H1 (cell line): Measurements from ENCODE around the gene ITGB8. TPM values are rescaled to one million over a fixed set of nuclear protein-coding genes. Genes with fewer than 3 reads are reported as not detected.

Experiments
- CTCF ChIA-PET: fragments of 300-600 bp; sonication (Branson Sonifier 250); formaldehyde crosslinking; loops from one replicate; lab custom pipeline; 2021; ENCODE audit not compliant: partially characterized antibody; lab: Charles Lee
- POLR2A ChIA-PET: fragments of 300-600 bp; sonication (Branson Sonifier 250); formaldehyde crosslinking; loops from one replicate; lab custom pipeline; 2021; ENCODE audit warnings: inconsistent platforms; ENCODE audit not compliant: partially characterized antibody; lab: Charles Lee
- DNase-seq, 2 experiments: peaks; one replicate each; pipeline versions ENCODE4 v3.0.0 to v3.0.0-alpha.2; 2010 to 2022; ENCODE audit warnings: low spot score in 2 of 2, low read depth in 1 of 2, mixed read lengths in 1 of 2
- FAIRE-seq: peaks from 2 replicates; lab custom pipeline; 2011; peaks lifted over from hg19 to GRCh38; lab: Jason Lieb, UNC
- H2AFZ ChIP-seq: 2 replicates; pipeline ENCODE4 v1.8.1; 2012; ENCODE audit warnings: low read length, inconsistent platforms
- H2AK5ac ChIP-seq: 2 replicates; pipeline ENCODE4 v1.6.1; 2013; ENCODE audit warnings: low read depth, low read length
- H2BK120ac ChIP-seq: replicated peaks from 2 replicates; pipeline ENCODE3; 2013; ENCODE audit warnings: low read depth, low read length, inconsistent platforms
- H2BK12ac ChIP-seq: 2 replicates; pipeline ENCODE4 v1.6.1; 2013; ENCODE audit warnings: low read depth, low read length
- H2BK15ac ChIP-seq: 2 replicates; pipeline ENCODE4 v1.6.1; 2013; ENCODE audit warnings: low read length
- H2BK20ac ChIP-seq: 2 replicates; pipeline ENCODE4 v1.6.1; 2013; ENCODE audit warnings: low read length
- H2BK5ac ChIP-seq: 2 replicates; pipeline ENCODE4 v1.6.1; 2013; ENCODE audit warnings: low read depth, low read length
- H3K14ac ChIP-seq: 2 replicates; pipeline ENCODE4 v1.6.1; 2013; ENCODE audit warnings: inconsistent platforms; ENCODE audit not compliant: insufficient read length
- H3K18ac ChIP-seq: 2 replicates; pipeline ENCODE4 v1.6.1; 2013; ENCODE audit warnings: low read length; ENCODE audit errors: extremely low read depth
- H3K23ac ChIP-seq: 2 replicates; pipeline ENCODE4 v1.6.1; 2013; ENCODE audit warnings: inconsistent platforms; ENCODE audit not compliant: insufficient read length
- H3K23me2 ChIP-seq: 2 replicates; pipeline ENCODE4 v1.6.1; 2013; ENCODE audit warnings: low read depth, low read length
- H3K27ac ChIP-seq: 2 replicates; pipeline ENCODE4 v1.6.1; 2011; ENCODE audit warnings: low read depth, low read length, inconsistent platforms
- H3K27me3 ChIP-seq, 4 experiments: replicated peaks in 1 of 4; 1 replicate in 1 of 4; 2 replicates in 3 of 4; pipeline versions ENCODE4 v1.6.1 to v1.8.1; 2011 to 2013; ENCODE audit warnings: low read length in 3 of 4, mild to moderate bottlenecking in 3 of 4, inconsistent platforms in 2 of 4, mixed read lengths in 2 of 4, moderate library complexity in 1 of 4; ENCODE audit not compliant: control insufficient read depth in 3 of 4, insufficient read depth in 3 of 4; ENCODE audit errors: extremely low read depth in 1 of 4
- H3K36me3 ChIP-seq, 4 experiments: 2 replicates each; pipeline versions ENCODE4 v1.6.1 to v1.8.1; 2011 to 2013; ENCODE audit warnings: mild to moderate bottlenecking in 4 of 4, low read length in 3 of 4, moderate library complexity in 2 of 4, control low read depth in 1 of 4, inconsistent platforms in 1 of 4; ENCODE audit not compliant: insufficient read depth in 4 of 4, control insufficient read depth in 2 of 4
- H3K4ac ChIP-seq: replicated peaks from 2 replicates; pipeline ENCODE3; 2013; ENCODE audit warnings: low read length, low read depth, mixed read lengths, inconsistent platforms; ENCODE audit not compliant: insufficient read length
- H3K4me1 ChIP-seq, 4 experiments: replicated peaks in 1 of 4; 1 replicate in 1 of 4; 2 replicates in 3 of 4; pipeline versions ENCODE4 v1.6.1 to v1.8.1; 2011 to 2013; ENCODE audit warnings: low read length in 3 of 4, inconsistent platforms in 2 of 4, mixed read lengths in 1 of 4; ENCODE audit not compliant: insufficient read depth in 4 of 4, control insufficient read depth in 3 of 4
- H3K4me2 ChIP-seq, 2 experiments: 2 replicates each; pipeline versions ENCODE4 v1.6.1 to v1.8.1; 2011 to 2013; ENCODE audit warnings: low read depth in 2 of 2, low read length in 2 of 2, control low read depth in 1 of 2, inconsistent platforms in 1 of 2, mild to moderate bottlenecking in 1 of 2; ENCODE audit not compliant: insufficient read depth in 1 of 2
- H3K4me3 ChIP-seq, 4 experiments: fragments of 200-600, 300-600 bp in 1 of 4; sonication (generic), shearing (Covaris generic), sonication (Bioruptor Twin) in 1 of 4; 2 replicates each; pipeline versions ENCODE4 v1.5.1 to v1.8.1; 2011 to 2016; ENCODE audit warnings: low read length in 4 of 4, low read depth in 3 of 4, control low read depth in 2 of 4, inconsistent platforms in 2 of 4, mild to moderate bottlenecking in 2 of 4, mixed read lengths in 1 of 4, moderate library complexity in 1 of 4; ENCODE audit not compliant: insufficient read depth in 2 of 4; ENCODE audit errors: extremely low read depth in 1 of 4
- H3K56ac ChIP-seq: replicated peaks from 2 replicates; pipeline ENCODE3; 2013; ENCODE audit warnings: low read depth, mild to moderate bottlenecking, mixed read lengths, low read length, inconsistent platforms; ENCODE audit not compliant: insufficient read length
- H3K79me1 ChIP-seq: 2 replicates; pipeline ENCODE4 v1.6.1; 2013; ENCODE audit warnings: low read depth, low read length, control low read depth
- H3K79me2 ChIP-seq, 2 experiments: 2 replicates each; pipeline versions ENCODE4 v1.6.1 to v1.8.1; 2012 to 2013; ENCODE audit warnings: low read length in 2 of 2, mild to moderate bottlenecking in 2 of 2, inconsistent platforms in 1 of 2; ENCODE audit not compliant: insufficient read depth in 2 of 2, control insufficient read depth in 1 of 2
- H3K9ac ChIP-seq, 4 experiments: replicated peaks in 1 of 4; 1 replicate in 1 of 4; 2 replicates in 3 of 4; pipeline versions ENCODE4 v1.6.1 to v1.8.1; 2011 to 2013; ENCODE audit warnings: low read depth in 3 of 4, low read length in 3 of 4, control low read depth in 2 of 4, mild to moderate bottlenecking in 2 of 4, moderate library complexity in 2 of 4, inconsistent platforms in 1 of 4; ENCODE audit errors: extremely low read depth in 1 of 4
- H3K9me3 ChIP-seq, 2 experiments: 2 replicates each; pipeline versions ENCODE4 v1.6.1 to v1.8.1; 2012 to 2013; ENCODE audit warnings: mild to moderate bottlenecking in 2 of 2, moderate library complexity in 2 of 2, control low read depth in 1 of 2, inconsistent platforms in 1 of 2, low read depth in 1 of 2, low read length in 1 of 2, mixed read lengths in 1 of 2; ENCODE audit not compliant: insufficient read depth in 2 of 2
- H4K20me1 ChIP-seq, 2 experiments: replicated peaks in 1 of 2; 2 replicates each; pipeline versions ENCODE3 to v1.8.1; 2011 to 2013; ENCODE audit warnings: inconsistent platforms in 2 of 2, low read length in 2 of 2, mild to moderate bottlenecking in 1 of 2; ENCODE audit not compliant: insufficient read depth in 2 of 2, control insufficient read depth in 1 of 2
- H4K5ac ChIP-seq: 2 replicates; pipeline ENCODE4 v1.6.1; 2013; ENCODE audit warnings: low read length, low read depth, mixed read lengths, inconsistent platforms; ENCODE audit not compliant: insufficient read length
- H4K8ac ChIP-seq: 2 replicates; pipeline ENCODE4 v1.8.0; 2013; ENCODE audit warnings: mild to moderate bottlenecking, moderate library complexity, low read length, inconsistent platforms; ENCODE audit not compliant: insufficient read depth; ENCODE audit errors: extremely low read depth
- H4K91ac ChIP-seq: replicated peaks from 2 replicates; pipeline ENCODE3; 2013; ENCODE audit warnings: low read length, mixed read lengths, inconsistent platforms; ENCODE audit not compliant: insufficient read length
- CHD2 ChIP-seq: IDR thresholded peaks from 2 replicates; pipeline ENCODE4 v1.6.1; 2012; ENCODE audit warnings: low read length, improper control_type of control experiment
- SIN3A ChIP-seq, 2 experiments: IDR thresholded peaks in 1 of 2; conservative IDR thresholded peaks in 1 of 2; 2 replicates each; pipeline ENCODE4 v1.6.1; 2011 to 2012; ENCODE audit warnings: low read length in 2 of 2, improper control_type of control experiment in 1 of 2, low read depth in 1 of 2, mild to moderate bottlenecking in 1 of 2
- TEAD4 ChIP-seq: IDR thresholded peaks from 2 replicates; pipeline ENCODE4 v1.6.1; 2012; ENCODE audit warnings: low read depth, low read length, inconsistent platforms, mixed read lengths
- WGBS, 2 experiments: shearing (Covaris generic) in 1 of 2; methylation state at CpG; one replicate each; pipeline versions ENCODE4 v1.1.6 to v1.1.7; 2013 to 2015; ENCODE audit warnings: low lambda C conversion rate in 2 of 2, mixed read lengths in 2 of 2, inconsistent platforms in 1 of 2, low coverage in 1 of 2, missing lambda C conversion rate in 1 of 2; ENCODE audit not compliant: insufficient replicate concordance in 2 of 2, insufficient coverage in 1 of 2, insufficient read length in 1 of 2; ENCODE audit errors: extremely low coverage in 1 of 2, missing lambda C conversion rate in 1 of 2; 5-methylcytosine and 5-hydroxymethylcytosine counted together
- polyA plus RNA-seq, 7 experiments: library from polyadenylated mRNA; depleted of rRNA in 3 of 7; stranded (reverse) in 5 of 7; unstranded in 2 of 7; fragments of >200 nt in 5 of 7; fragments of 200-250 nt in 2 of 7; gene quantifications; 1 replicate in 5 of 7; 2 replicates in 1 of 7; 4 replicates in 1 of 7; pipeline versions ENCODE4 v1.2.1 to v1.2.3, GENCODE V29; 2011 to 2013; ENCODE audit warnings: missing spikeins in 2 of 7, mixed read lengths in 2 of 7
- total RNA-seq: library from RNA; stranded (reverse); fragmentation: NEBNext Ultra II Directional; extraction: Animal tissue kit (Norgen Biotek cat#: 25700); gene quantifications from 2 replicates; pipeline ENCODE4 v1.2.1, GENCODE V29; 2021

Gene ITGB8
- total and polyA plus RNA-seq, 2 of the 8 experiments (the other 6 are each of a cell fraction or from before 2014, with no cell fraction given): 1.2 to 3.6 TPM

DNA sequence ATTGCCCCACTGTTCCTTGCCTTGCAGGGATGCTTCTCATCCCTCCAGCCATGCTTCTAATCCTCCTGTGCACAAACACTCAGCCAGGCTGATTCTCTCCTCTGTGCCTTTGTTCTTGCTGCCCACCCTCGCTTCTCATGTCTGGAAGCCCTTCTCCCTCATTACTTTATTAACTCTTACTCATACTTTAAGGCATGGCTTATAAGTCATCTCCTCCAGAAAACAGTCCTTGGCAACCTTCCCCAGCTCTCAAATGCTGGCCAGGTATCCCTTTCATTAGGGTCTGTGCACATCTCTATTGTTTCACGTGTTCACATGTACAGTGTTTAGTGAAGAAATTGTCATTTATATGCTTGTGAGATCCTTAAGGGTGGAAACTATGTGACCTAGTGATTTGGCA is 62.9 kb downstream of the ITGB8 start:
- Histone ChIP-seq H2BK12ac (no peak overlapping the region), H3K4me3 (no peak overlapping the region), H3K4me2 (no peak overlapping the region), H2AK5ac (no peak overlapping the region), H3K79me2 (no peaks in the 10 kb centered on the region), H2BK120ac (no peak overlapping the region), H3K9ac (no peak overlapping the region), H2BK15ac (no peak overlapping the region), H2BK20ac (no peak overlapping the region), H3K56ac (no peak overlapping the region), H4K8ac (no peak overlapping the region), H3K4me1 (no peaks in the 10 kb centered on the region), H3K18ac (no peak overlapping the region), H2BK5ac (no peak overlapping the region), H3K4ac (no peak overlapping the region), H3K23me2 (no peaks in the 10 kb centered on the region), H4K91ac (no peak overlapping the region), H4K20me1 (no peaks in the 10 kb centered on the region), H3K14ac (no peak overlapping the region), H3K9me3 (no peaks in the 10 kb centered on the region), H3K36me3 (peaks cover 0 to 8% (median 3%) of the 10 kb centered on the region in 4 experiments; a peak in 4 of 8 replicates), H2AFZ (no peak overlapping the region), H3K27ac (no peak overlapping the region), H3K23ac (no peak overlapping the region), H4K5ac (no peak overlapping the region), H3K79me1 (no peaks in the 10 kb centered on the region), H3K27me3 (no peaks in the 10 kb centered on the region)
- no peak for FAIRE-seq
- CTCF ChIA-PET: interaction anchor here (0.7 to 1.7 kb wide), 5 partner anchors 8 to 221 kb away, joined by 3 to 5 read pairs (median 3); no protein-coding TSS in a partner anchor
- POLR2A ChIA-PET: no interaction called here
- no peak for DNase-seq
- WGBS, 2 experiments: 95% methylated on average over 2 of the region's 2 CpGs; no CpG with 5 or more reads in 1 of the 2 experiments
- TF ChIP-seq CHD2 (no peak), TEAD4 (no peak), SIN3A (conservative IDR thresholded peaks at IDR 0.05 in 1 of 2, IDR thresholded peaks at IDR 0.05 in 1 of 2; ENCODE audit: low read depth in 1 of 2, low read length in 2 of 2) (no peak)
